Stimulated activated CD8-positive, alpha-beta memory T cell treated with anti-CD3 and anti-CD28 coated beads, Interleukin-4, amount 100 ng/mL, for 48 hours (primary cell): ENCODE measurements around the gene NEO1.

Source experiments
- DNase-seq: peaks from one replicate; pipeline ENCODE4 v3.0.0-alpha.2; 2020

The NEO1 gene

DNA sequence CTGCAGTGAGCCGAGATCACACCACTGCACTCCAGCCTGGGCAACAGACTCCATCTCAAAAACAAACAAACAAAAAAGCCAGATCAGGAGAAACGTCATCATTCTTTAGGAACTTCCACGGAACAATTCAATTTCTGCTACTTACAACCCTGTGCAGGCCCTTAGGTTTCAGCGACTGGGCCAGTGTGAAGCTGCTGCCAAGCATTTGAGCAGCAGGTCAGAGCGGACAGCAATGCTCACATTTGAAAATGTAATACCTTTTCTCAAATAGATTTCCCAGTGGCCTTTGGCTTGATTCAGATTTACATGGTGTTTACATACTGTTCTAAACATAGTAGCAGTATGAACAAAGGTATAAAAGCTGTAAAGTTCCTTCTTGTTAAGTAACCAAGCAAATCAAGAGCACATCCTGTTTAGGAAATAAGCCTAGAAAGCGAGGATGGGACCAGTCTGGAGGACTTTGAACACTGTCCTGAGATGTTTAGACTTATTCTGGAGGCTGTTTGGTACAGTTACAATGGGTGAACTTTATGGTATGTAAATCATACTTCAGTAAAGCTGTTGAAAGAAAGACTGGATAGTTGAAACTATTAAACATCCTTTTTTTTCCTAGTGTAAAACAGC is 175.3 kb downstream of the NEO1 start:
- no peak for DNase-seq

DNA sequence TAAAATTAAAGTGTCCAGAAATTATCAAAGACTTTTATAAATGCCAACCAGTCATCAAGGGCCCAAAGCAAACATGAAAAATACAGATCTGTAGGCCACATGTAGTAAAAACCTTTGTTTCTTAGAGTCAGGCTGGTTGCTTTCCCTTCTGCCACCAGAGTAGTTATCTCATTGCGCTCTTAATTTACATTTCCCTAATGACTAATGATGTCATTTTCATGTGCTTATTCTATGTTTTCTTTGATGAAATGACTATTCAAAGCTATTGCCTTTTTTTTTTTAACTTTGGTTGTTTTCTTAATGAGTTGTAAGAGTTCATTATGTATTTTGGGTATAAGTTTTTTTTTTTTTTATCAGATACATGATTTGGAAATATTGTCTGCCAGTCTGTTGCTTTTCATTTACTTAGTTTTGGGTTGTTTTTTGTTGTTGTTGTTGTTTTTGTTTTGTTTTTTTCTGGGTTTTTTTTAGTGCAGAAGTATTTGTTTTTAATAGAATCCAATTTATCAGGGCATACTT is 175.9 kb downstream of the NEO1 start:
- DNase-seq: no peak

DNA sequence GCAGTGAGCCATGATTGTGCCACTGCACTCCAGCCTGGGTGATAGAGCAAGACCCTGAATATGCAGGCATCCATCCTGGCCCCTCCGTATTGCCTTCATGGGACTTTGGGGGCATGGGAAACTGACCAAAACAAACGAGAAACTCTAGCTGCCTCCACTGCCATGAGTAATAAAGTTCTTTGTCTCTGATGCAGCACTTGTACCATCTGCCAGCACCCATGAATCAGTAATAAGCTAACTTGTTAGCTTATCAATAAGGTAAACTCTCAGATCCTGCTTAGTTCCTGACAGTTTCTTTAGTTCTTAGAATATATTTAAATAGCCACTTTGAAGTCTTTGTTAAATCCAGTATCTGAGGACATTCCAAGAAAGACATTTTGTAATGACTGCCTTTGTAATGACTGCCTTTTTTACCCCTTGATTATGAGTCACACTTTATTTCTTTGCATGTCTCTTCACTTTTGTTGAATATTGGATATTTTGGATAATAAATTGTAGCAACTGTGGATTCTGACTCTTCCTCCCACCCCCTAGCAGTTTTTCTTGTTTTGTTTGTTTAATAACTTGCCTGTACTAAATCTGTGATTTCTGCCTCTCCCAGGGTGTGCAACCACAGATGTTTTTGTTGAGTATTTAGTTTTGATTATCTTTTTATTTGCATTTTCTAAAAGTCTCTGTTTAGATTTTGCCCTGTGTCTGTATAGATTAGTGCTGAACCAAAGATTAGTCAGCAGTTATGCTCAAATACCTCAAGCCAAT is 179.6 kb downstream of the NEO1 start:
- no peak for DNase-seq

DNA sequence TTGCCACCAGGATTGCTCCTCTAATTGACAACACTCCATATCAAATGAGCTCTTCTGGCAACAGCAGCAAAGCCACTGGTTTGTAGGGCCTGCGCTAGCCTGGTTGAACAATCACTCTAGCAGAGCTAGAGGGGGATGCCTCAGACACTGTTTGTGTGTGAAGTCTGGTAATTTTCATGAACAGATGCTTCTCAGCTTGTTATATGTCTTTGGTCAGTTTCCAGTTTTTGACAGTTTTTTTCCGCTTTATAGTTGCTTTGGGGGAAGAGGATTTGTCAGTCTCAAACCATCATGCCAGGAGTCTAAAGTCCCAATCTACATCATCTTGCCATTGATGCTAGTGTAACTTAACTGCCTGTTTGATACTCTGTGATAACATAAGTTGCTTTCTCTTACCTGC is 180.5 kb downstream of the NEO1 start:
- no peak for DNase-seq

DNA sequence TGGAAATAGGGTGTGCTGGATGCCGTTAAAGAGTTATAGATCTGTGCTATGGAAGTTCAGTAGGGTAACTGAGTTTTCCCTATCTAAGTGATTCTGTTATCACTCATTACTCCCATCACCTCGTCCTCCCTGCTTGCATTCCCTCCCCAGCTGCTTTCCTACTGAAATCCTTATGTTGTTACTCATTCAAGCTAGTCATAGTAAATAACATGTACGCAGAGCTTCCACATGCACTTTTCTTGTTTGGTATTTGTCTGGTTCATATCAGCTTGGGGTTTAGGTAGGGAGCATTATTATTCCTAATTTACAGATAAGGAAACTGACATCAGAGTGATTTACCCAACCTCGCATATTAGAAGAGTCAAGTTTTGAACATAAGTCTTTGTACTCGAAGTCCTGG is 181.4 kb downstream of the NEO1 start:
- no peak for DNase-seq

DNA sequence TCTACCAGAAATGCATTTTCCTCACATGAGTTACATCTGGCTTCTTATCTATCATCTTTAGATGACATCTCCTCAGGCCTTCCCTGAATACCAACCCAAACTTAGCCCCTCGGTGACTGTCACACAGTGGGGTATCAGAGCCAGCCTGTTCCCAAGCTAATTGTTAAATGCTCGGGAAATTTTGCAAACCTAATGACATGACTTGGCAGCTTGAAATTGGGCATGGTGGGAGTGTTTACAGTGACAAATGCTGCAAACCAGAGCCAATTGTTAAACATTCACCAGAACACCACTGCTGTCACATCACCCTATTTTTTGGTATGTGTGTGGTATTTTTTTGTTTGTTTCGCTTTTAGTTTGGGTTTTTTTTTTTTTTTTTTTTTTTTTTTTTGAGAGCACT is 185.6 kb downstream of the NEO1 start:
- DNase-seq: no peak

DNA sequence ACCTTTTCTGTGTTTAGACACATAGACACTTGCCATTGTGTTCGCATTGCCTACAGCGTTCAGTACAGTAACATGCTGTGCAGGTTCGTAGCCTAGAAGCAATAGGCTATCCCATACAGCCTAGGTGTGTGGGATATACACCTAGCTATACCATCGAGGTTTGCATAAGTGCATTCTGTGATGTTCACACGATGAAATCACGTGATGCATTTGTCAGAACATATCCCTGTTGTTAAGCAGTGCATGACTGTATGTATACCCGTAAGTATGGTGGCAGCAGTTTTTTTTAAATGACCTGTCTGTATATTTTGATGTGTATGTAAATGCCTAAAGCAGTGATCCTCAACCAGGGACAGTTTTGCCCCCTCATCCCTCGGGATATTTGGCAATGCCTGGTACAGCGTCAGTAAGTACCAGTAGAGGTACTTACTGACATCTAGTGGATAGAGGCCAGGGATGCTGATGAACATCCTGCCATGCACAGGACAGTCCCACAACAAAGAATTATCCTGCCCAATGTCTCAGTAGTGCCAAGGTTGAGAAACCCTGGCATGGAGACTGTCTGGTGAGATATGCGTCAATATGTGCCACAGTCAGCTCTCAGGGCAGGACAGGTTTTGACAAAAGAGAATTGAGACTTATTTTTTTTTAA is 187.4 kb downstream of the NEO1 start:
- DNase-seq: no peak

DNA sequence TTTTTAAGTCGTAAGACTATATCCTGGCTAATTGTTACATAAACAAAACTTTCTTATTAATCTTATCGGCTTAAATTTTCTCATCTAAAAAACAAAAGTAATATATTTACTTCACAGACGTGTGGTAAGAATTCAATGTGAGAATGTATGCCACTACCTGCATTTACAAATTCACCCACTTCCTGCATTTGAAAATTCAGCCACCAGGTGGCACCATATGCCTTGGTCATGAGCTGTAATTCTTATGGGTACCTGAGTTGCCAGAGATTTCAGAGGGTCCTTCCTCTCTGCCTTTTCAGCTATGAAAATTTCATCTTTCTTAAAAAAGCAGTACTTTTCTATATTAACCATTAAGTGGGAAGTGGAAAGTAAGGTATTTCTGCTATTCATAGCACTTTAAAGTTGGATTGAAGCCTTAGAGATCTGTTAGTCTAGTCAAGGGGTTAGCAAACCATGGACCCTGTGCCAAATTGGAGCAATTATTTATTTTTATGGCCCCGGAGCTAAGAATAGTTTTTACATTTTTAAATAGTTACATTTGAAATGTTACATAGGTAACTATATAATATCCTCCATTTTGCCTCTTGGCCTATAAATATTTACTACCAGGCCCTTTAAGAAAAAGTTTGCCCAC is 188.7 kb downstream of the NEO1 start:
- DNase-seq: peak; percentile 87

DNA sequence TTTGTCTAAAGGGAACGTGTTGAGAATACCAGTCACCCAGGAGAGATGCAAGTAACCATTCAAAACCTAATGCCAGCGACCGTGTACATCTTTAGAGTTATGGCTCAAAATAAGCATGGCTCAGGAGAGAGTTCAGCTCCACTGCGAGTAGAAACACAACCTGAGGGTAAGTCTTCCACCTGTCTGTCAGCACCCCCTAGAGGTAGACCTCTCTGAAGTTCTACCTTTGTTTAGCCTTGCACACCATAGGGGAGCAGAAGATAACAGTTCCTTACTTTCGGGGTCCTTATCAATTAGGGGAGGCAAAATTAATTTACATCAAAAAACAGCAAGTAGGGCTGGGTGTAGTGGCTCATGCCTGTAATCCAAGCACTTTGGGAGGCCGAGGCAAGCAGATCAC is 192.1 kb downstream of the NEO1 start:
- no peak for DNase-seq

DNA sequence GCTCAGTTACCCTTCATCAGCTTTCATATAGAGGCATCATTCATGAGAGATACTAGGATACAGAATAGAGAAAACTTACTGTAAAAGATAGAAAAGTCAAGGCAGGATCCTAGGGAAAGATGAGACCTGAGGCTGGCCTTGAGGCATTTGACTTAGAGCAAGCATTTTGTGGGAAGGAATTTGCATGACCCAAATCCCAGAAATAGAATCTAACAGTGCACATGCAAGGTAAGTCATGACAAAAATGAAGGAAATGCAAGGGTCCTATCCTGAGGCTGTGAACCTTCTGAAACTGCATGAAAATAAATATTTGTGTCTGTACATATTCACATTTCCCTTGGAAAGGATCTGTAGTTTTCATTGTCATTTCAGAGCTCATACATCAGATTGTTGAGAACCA is 194.2 kb downstream of the NEO1 start:
- no peak for DNase-seq

DNA sequence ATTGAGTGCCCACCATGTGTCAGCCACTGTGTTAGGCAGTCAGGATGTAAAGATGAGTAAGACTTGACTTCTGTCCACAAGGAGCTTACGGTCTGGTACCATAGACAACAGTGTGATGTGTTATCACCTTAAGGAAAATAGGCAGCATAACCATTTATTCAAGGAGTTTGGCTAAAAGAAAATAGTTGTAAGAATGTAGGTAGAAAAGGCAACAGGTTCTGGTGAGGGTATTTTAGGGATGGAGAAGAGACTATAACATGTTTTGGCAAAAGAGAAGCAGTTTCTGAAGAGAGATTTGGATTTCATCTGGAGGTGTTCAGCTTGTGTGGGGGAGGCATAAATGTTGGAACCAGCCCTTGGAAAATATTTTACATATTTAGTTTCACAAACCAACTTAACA is 194.6 kb downstream of the NEO1 start:
- no peak for DNase-seq

DNA sequence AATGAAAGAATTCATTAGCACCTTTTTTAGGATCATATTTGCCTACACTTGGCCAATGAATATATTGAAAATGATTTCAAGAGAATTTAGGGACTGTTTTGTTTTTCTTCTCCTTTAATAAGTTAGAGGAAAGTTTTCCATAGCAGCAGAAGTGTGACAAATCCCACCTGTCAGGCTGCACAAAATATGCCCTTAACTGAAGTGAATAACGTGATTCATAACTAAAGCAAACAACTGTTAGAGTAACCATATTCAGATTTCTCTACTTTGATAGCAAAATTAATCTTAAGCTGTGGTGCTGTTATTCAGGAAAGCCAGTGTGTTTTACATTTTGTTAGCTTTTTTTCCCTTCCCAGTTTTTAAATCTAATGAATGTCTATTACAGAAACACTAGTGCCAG is 195.1 kb downstream of the NEO1 start:
- no peak for DNase-seq

DNA sequence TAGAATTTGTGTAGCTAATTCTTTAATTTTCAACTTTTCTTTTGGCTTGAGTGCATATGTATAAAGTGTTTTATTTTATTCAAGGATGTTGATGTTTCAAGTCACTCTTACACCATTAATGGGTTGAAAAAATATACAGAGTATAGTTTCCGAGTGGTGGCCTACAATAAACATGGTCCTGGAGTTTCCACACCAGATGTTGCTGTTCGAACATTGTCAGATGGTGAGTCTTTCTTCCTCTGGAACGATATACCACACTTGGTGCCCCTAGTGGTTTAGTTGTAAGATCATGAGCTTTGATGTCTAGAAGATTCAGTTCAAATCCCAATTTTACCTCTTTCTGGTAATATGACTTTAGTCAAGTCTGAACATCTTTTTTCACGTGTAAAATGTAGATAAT is 197.2 kb downstream of the NEO1 start:
- no peak for DNase-seq

DNA sequence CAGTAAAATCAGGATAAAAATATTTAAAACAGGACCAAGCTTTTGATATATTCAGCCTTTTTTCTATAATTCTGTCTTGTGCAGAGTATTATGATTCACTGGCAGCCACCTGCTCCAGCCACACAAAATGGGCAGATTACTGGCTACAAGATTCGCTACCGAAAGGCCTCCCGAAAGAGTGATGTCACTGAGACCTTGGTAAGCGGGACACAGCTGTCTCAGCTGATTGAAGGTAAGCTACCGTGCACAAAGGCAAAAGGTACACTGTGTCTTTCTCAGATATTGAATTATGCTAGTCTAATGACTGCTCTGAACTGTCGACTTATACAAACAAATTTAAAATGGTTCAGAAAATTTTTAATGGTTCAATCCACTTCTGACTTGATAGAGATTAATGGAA is 202.3 kb downstream of the NEO1 start:
- no peak for DNase-seq

DNA sequence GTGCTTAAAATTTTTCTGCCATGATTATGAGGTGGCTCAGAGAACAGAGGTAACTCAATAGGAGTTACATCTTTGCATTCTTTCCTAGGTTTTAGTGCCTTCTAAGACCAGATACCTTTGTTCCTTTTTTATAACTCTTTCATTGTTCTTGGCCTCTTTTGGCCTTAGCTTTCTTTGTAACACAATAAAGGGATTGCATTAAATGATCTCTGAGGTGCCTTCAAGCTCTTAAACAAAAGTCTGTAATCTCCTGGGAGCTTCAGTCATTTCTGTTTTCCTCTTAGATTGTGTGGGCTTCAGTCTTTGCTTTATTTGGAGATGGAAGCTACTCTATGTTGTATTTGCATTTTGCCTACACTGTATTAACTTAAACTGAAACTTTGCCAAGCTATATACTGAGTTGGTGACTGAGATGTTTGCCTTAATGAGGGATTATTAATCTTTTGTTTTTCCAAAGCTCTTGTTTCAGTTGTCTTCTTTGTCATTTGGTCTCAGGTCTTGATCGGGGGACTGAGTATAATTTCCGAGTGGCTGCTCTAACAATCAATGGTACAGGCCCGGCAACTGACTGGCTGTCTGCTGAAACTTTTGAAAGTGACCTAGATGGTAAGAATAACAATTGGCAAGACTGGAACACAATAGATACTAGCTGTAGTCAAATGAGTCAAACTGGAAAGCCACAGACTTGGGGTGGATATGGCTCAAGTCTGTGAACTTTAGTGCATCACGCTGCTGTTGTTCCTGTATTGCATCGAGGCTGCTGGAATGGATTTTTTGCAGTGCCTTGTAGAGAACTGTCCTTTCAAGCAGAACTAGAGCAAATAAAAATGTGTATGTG is 206.2 kb downstream of the NEO1 start:
- DNase-seq: no peak

DNA sequence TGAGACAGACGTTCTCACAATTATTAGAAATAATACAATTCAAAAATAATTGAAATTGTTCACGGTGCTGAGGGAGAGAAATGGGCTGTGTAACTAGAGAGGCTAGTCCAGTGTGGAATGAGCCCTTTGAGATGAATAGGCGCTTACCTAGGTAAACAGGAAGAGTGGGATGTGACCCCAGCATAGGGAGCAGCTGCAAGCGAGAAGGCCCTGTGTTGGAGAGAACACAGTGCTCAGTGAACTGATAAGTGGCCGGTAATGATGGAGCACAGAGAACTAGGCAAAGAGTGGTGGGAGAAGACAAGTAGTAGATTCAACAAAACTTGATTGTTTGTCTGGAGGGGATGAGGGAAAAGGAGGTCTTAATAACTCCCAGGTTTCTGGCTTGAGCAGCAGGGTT is 212.6 kb downstream of the NEO1 start:
- no peak for DNase-seq

DNA sequence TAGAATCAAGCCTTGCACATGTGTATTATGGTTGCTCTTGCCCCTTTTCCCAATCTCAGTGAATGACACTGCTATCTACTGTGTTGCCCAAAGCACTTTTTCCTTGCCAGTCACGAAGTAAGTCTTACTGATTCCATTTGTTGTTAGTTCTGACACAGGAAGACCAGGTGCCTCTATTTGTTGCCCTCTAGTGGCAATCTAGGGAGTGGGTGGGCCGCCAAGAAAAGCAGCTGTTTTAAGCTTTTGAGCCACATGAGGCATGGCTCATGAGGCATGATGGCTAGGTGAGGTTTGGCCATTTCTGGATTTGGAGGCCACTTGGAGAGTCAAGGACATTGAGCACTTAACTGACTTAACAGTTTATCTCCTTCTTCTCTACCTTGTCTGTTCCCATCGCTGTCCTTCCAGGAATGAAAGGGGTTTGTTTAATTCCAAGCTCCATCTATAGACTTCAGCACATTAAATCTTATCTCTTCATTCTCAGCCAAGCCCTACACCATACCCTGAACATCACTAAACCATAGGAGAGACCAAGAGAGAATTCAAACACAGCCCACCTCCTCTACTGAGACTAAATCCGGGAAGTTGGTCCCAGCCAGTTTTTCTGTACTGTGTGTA is 213.4 kb downstream of the NEO1 start:
- peak; percentile 64 for DNase-seq

DNA sequence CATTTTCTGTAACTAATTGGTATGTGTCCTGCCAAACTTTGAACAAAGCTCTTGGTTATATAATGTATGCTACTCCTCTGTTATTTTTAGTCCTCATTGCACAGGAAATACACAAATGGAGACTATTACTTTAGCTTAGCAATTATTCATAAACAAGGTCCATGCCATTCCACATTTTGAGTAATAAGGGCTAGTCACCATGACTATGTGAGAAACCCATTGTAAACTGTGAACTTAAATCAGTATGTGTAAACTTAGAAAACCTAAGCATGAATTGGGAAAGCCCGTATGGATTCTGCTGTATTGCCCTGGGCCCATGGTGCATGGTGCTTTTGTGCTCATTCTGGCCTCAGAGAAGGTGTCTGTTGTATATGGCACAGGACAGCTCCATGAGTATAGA is 216.2 kb downstream of the NEO1 start:
- no peak for DNase-seq

DNA sequence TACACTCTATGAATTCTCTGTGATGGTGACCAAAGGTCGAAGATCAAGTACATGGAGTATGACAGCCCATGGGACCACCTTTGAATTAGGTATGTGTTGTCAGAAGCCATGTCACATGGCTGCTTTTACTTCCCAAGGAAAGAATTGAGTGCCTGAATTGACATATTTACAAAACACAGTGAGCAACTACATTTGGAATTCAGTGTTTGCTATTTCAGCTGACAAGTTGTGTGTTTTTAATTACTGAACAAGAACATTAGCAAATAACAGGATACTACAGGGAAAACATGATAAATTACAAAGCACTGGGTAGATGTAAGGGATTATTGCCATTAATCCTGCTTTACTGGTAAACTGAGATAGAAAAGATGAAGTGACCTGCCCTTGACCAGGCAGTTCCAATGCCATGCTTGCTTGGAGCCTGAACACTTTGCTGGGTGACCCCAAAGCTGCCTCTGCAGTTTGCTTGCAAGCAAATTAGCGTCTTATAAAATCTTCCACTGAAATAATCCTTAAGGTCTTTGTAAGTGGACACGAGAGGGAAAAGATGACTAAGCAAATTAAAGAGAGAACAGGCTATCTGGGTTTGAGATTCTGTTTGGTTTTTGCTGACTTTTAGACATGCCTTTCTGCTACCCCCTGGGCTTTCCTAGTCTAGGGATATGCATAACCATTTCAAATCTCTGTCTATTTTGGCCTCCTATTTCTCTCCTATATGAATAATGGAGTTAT is 218.3 kb downstream of the NEO1 start:
- no peak for DNase-seq

DNA sequence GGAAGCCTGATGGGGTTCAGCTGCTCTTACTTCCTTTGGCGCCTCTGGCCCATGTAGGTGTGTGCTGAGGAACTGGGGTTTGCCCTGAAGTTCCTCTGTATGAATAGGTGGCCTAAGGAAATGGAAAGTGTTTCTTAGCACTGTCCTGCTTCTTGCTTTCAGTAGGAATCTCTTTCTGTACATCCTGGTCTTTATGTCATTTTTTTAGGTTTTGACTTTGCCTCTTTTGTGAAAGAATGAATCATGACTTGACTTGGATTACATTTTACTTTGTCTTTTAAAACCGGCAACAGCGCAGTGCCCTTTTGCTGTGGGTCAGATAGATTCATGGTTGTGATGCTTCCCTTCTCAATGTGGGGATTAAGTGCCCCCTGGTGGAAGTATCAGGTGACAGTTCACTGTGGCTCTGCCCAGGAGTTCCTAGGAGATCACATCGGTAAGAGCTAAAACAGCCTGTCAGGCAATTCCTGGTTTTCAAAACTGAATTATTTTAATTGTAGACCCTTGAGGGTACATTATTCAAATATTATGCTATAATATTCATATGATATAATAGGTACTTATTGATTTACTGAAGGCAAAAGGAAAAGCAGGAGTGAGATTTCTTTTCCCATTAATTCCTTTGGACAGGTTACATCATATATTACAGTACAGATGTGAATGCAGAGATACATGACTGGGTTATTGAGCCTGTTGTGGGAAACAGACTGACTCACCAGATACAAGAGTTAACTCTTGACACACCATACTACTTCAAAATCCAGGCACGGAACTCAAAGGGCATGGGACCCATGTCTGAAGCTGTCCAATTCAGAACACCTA is 221.1 kb downstream of the NEO1 start:
- peak; percentile 59 for DNase-seq

DNA sequence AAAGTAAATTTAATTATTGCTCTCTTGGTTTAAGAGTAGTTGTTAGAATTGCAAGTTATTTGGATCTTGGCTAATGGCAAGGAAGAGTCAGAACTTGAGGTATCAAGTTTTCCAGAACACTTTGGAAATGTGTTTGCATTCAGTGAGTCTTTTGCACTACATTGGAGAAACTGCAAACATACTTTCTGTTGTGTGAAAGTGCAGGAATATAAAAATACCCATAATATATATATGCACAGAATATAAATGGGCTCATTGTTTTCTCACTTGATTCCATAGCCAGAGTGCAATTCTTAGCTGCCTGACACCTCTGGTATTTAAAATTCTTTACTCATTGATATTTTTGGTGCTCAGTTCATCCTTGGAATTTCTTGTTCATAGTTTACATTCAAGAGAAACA is 223.6 kb downstream of the NEO1 start:
- DNase-seq: no peak
